Measurements from ENCODE around the gene NFIB. TPM values are rescaled to one million over a fixed set of nuclear protein-coding genes. Genes with fewer than 3 reads are reported as not detected.

Gene NFIB
- total RNA-seq, 2 donors from 2014 or later, result 47.0 to 65.9 TPM

DNA sequence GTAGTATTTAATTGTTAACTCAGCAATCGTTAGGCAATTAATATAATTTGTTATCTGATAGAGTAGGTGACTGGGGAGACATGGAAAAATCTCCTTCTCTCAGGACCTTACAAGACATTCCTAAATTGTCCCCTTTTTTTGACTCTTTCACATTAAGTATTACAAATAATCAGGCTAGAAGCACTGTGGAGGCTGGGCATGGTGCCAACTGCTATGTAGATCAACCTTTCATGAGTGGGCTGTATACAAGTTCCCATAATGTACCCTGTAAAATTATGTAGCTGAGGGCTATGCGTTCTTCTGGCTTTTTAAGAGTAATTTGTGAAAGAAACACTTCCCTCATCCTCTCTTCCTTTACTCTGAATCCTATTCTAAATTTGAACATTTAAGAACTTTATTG is 140.2 kb downstream of the NFIB start:
- Histone ChIP-seq H3K27ac (no peak overlapping the region), H3K4me1 (peaks cover 30% of the 10 kb centered on the region), H3K27me3 (no peaks in the 10 kb centered on the region), H3K36me3 (replicated peaks in 1 of 2; ENCODE audit: insufficient read depth in 1 of 2, low read depth in 2 of 2) (no peaks in the 10 kb centered on the region), H3K4me3 (no peak overlapping the region), H3K9me3 (no peaks in the 10 kb centered on the region)
- TF ChIP-seq POLR2A (IDR thresholded peaks at IDR 0.05) (no peak), CTCF (IDR thresholded peaks at IDR 0.05) (no peak)
- WGBS, 2 donors, result 67 to 80% methylated on average over 2 of the region's 2 CpGs
- intact Hi-C loops (cut with DNase I), result no loop called here
- DNase-seq (peak in 3 of 4 donors; percentile 23 to 45 (median 25)), ATAC-seq (no peak)

DNA sequence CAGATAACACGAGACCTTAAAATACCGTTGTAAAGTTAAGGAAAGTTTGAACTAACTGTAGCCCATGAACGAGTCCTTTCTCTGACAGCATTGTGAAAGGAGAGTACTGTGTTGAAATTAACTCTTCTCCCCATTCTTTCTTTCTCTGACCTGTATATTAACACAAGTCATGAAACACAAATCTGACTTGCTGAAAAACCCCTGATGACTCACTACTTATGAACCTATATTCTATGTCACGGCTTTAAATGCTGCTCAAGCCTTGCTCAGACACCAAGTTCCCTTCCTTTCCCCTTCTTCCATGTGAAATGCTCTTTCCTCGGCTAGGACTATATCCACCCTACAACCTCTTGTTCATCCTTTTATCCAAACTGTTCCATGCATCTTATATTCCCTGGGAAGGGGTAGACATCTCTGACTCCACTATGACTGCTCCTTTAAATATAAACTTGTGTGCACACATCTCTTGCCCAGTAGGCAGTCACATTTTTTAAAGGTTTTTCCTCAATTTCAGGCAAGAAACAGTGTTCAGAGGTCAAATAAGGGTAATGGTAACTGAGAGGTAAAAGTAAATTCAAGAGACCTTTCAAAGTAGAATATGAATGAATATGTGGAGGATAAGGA is 142.9 kb downstream of the NFIB start:
- no peak overlapping the region for H3K27ac ChIP-seq
- DNase-seq (no peak), ATAC-seq (no peak)
- no peaks in the 10 kb centered on the region for H3K9me3 ChIP-seq
- no peak overlapping the region for H3K4me3 ChIP-seq
- H3K27me3 ChIP-seq, result no peaks in the 10 kb centered on the region
- TF ChIP-seq CTCF (IDR thresholded peaks at IDR 0.05) (no peak), POLR2A (IDR thresholded peaks at IDR 0.05) (no peak)
- WGBS, 2 donors, result 86 to 87% methylated on average over 5 of the region's 5 CpGs
- intact Hi-C loops (cut with DNase I), result no loop called here
- H3K36me3 ChIP-seq (replicated peaks in 1 of 2; ENCODE audit: insufficient read depth in 1 of 2, low read depth in 2 of 2), result no peaks in the 10 kb centered on the region
- peaks cover 12% of the 10 kb centered on the region for H3K4me1 ChIP-seq

DNA sequence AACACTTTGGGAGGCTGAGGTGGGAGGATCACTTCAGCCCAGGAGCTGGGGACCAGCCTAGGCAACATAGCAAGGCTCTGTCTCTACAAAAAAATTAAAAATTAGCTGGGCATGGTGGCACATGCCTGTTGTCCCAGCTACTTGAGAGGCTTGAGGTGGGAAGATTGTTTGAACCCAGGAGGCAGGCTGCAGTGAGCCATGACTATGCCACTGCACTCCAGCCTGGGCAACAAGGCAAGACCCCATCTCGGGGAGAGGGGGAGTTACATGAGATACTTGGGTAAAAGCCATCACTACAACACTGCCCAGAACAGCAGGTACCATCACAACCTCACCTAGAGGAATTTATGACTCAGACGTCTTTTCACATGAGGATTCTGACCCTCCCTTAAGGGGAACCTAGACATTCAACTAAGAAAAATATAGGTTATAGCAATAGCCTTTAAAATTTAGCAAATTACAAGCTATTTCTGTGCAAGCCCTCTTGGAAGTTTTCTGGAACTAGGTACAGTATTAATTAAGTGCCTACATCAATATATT is 143.5 kb downstream of the NFIB start:
- H3K27ac ChIP-seq, result no peak overlapping the region
- WGBS, 2 donors, result 76 to 77% methylated on average over 2 of the region's 2 CpGs
- TF ChIP-seq POLR2A (IDR thresholded peaks at IDR 0.05) (no peak), CTCF (IDR thresholded peaks at IDR 0.05) (no peak)
- ATAC-seq, result no peak
- no peak overlapping the region for H3K4me3 ChIP-seq
- H3K4me1 ChIP-seq, result peaks cover 9% of the 10 kb centered on the region
- DNase-seq, result no peak
- intact Hi-C loops (cut with DNase I), result no loop called here
- no peaks in the 10 kb centered on the region for H3K9me3 ChIP-seq
- no peaks in the 10 kb centered on the region for H3K27me3 ChIP-seq
- no peaks in the 10 kb centered on the region for H3K36me3 ChIP-seq (replicated peaks in 1 of 2; ENCODE audit: insufficient read depth in 1 of 2, low read depth in 2 of 2)

DNA sequence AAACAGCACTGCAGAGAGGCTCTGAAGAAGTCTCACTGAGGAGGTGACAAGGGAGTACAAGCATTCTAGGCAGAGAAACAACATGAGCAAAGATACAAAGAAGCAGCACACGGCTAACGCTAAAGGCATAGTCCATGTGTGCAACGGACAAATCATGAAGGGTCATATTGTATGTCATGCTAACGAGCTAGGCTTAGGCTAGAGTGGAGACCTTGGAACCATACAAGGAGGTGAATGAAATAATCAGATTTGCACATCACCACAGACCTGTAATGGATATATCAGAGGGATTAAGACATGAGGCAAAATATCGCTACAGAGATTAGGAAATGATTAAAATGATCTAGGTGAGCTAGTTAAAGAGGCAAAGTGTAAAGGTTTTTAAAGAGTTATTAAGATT is 145.6 kb downstream of the NFIB start:
- DNase-seq (no peak), ATAC-seq (no peak)
- Histone ChIP-seq H3K36me3 (replicated peaks in 1 of 2; ENCODE audit: insufficient read depth in 1 of 2, low read depth in 2 of 2) (no peaks in the 10 kb centered on the region), H3K4me1 (peaks cover 12% of the 10 kb centered on the region), H3K9me3 (no peaks in the 10 kb centered on the region), H3K27me3 (no peaks in the 10 kb centered on the region), H3K27ac (no peak overlapping the region), H3K4me3 (no peak overlapping the region)
- 92 to 94% methylated on average over 5 of the region's 5 CpGs for WGBS, 2 donors
- intact Hi-C loops (cut with DNase I), result no loop called here
- no peak for TF ChIP-seq POLR2A (IDR thresholded peaks at IDR 0.05)
- TF ChIP-seq CTCF (IDR thresholded peaks at IDR 0.05), result no peak

Data from body of pancreas (tissue), 4 donors.